GM19397 (cell line): ENCODE results near the gene CHST8.
"Not testable (repeated sequence)": the region's sequence is repeated elsewhere in the genome, so short reads cannot be mapped to it uniquely, and the experiment has no call there.

ENCODE experiments used
- ATAC-seq: cut with Tn5 transposase; IDR thresholded peaks from one replicate; pipeline ENCODE4 v1.9.1; 2021; ENCODE audit warnings: mild to moderate bottlenecking, moderate library complexity; ENCODE audit not compliant: unreplicated experiment

Gene CHST8

DNA sequence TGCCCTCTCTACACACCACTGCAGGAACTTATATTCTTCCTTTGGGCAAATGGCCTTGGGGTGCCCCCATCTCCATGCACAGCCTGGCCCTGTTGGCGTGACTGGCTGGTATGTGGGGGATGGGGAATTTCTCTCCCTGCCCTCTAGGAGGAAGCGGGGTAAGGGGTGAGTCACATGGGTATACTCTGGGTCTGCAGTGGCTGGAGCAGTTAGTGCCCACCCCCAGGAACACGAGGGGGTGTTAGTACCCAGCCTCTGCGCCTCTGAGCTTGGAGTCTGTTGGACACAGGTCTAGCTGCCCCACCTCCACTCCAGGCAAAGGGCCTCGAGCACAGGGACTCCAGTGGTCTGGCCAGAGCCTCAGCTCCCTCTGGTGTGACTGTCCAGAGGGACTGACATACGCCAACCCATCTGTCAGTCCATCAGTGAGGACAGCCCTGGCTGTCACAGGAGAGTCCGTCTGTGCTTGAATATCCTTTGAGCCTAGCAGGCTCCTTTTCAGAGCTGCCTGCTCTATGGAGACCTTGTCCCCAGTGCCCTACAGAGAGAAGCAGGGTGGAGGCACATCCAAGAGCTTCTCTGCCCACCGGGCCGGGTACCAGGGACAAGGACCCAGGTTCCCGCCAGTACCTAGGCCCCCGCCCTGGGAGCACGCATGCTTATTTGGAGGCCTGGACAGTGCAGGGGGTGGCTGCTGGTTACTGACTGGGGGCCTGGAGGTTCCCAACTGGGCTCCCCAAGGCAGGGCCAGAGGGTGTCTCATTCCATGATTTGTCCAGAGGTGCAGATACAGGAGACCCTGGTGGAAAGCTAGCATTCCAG is 66.6 kb downstream of the CHST8 start:
- ATAC-seq: no peak

DNA sequence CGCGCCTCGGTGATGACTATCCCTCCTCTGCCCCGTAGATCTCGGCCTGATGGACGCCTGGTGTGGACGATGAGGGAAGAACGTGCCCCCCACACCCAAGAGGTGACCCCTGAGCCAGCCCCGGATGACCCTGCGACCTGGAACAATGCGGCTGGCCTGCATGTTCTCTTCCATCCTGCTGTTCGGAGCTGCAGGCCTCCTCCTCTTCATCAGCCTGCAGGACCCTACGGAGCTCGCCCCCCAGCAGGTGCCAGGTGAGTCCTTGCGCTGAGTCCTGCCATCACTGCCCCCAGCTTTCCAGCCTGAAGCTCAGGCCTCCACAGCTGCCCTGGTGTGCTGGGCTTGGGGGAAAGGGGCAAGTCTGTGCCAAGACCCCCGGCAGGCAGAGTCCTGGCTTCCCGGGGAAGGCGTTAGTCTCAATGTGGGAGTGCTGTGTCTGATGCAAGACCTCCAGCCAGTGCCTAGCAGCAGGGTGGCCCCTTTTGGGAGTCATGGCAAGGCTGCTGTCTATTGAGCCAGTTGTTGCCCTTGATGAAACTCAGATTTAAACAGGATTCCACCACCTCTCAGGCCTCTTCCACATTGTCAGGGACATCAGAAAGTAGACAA is 67.5 kb downstream of the CHST8 start:
- ATAC-seq: no peak

DNA sequence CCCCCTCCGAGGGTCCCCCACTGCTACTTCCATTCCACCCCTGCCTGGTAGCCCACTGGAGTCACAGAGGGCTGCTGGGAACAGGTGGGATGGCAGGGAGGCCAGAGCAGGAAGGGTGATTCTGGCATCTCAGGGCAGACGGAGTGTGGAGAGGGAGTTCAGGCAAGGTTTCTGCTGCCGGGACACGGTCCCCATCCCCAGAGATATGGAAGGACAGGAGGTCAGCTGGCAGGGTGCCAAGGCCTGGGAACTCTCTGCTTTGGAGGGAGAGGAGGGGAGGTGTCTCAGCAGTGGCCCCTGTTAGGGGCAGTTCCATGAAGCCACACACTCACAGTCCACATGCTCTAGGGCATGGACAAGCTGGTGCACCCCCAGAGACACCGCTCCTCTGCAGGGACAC is 68.1 kb downstream of the CHST8 start:
- no peak for ATAC-seq

DNA sequence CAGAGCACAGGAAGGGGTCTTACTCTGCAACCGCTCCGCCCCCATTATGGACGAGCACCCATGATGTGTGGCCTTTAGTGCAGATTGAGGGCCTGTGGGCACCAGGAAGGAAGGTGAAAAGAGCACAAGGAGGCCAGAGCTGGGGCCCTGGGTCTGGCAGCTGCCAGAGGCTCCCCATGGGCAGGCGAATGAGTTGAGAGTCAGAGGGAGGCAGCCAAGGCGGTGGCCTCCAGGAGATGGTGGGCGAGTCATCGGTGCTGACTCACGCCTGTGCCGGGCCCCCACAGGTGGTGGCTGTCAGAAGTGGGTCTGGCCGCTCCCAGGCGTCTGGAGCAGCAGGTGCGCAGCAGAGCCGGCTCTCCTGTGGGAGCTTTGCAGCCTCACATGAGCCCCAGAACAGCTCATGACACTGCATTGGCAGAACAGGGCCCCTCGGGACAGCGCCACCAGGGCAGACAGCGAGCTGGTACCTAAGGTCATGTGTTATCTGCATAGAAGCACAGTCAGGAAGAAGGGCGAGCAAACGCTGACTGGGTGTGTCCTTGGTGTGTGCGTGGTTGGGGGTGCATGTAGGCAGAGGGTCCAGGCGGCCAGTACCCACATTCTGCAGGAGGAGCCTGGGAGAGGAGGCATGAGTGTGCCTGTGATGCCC is 68.8 kb downstream of the CHST8 start:
- ATAC-seq: no peak

DNA sequence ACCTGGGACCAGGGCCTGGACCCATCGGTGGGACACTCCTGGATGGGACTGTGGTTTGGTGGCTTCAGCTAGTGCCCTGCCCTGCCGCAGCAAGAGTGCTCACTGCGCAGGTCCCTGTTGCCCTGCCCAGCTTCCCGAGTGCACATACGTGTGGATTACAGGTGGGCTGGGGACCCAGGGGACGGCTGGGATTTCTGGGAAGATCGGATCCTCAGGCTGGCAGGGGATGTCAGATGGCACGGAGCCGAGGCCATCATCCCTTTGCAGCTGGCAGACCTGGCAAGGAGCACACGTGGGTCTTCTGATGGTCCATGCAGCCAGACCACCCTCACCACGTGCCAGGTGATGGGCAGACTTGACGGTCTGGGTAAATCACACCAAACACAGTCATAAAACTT is 69.3 kb downstream of the CHST8 start:
- no peak for ATAC-seq

DNA sequence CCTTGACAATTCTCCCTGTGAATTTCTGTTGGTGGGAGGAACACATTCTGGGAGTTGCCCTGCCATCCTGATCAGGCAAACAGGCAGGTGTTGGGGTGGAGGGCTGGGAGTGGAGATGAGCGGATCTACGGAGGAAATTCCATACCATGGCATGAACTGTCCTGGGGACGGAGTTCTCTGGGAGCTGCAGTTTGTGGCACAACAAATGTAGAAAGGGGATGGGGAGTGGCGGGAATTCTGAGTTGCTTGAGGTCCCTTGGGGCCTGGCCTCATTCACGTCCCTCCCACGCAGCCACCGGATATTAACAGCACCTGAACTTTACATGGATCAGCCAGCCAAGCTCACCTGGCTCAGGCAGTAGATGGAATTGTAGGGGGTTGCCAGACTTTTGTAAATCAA is 70.0 kb downstream of the CHST8 start:
- ATAC-seq: no peak

DNA sequence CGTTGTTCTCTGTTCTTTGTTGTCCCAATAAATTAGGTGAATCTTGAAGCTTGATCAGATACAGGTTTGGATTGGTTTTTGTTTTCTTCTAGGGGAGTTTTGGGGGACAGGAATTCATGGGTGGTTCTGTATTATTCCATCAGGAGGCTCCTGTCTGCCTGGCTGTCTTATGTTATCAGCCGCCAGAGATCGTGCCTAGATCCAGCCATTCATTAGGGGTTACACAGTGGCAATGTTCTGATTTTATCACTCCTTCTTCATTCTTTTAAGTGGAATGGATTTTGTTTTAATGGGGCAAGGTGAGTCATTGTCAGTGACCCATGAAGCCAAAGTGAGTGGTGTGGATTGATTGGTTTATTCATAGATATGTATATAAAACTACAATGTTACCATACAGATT is 71.9 kb downstream of the CHST8 start:
- ATAC-seq: no peak

DNA sequence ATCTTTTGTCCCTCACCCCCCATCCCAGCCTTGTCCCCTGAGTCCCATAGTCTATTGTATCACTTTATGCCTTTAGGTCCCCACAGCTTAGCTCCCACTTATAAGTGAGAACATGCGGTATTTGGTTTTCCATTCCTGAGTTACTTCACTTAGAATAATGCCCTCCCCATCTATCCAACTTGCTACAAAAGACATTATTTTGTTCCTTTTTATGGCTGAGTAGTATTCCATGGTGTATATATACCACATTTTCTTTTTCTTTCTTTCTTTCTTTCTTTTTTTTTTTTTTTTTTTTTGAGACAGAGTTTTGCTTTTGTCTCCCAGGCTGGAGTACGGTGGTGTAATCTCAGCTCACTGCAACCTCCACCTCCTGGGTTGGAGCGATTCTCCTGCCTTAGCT is 73.8 kb downstream of the CHST8 start:
- not testable (repeated sequence) for ATAC-seq

DNA sequence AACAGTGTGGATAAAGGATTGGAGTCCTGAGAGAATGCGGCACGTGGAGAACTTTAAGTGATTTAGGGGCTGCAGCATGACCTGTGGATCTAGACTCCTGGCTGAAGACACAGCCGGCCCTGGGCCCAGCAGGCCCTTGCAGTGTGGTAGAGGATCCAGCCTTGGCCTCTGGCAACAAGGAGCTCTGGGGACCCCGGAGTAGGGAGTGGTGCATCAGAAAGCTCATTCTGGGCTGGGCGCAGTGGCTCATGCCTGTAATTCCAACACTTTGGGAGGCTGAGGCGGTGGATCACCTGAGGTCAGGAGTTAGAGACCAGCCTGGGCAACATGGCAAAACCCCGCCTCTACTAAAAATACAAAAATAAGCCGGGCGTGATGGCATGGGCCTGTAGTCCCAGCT is 76.0 kb downstream of the CHST8 start:
- ATAC-seq: no peak

DNA sequence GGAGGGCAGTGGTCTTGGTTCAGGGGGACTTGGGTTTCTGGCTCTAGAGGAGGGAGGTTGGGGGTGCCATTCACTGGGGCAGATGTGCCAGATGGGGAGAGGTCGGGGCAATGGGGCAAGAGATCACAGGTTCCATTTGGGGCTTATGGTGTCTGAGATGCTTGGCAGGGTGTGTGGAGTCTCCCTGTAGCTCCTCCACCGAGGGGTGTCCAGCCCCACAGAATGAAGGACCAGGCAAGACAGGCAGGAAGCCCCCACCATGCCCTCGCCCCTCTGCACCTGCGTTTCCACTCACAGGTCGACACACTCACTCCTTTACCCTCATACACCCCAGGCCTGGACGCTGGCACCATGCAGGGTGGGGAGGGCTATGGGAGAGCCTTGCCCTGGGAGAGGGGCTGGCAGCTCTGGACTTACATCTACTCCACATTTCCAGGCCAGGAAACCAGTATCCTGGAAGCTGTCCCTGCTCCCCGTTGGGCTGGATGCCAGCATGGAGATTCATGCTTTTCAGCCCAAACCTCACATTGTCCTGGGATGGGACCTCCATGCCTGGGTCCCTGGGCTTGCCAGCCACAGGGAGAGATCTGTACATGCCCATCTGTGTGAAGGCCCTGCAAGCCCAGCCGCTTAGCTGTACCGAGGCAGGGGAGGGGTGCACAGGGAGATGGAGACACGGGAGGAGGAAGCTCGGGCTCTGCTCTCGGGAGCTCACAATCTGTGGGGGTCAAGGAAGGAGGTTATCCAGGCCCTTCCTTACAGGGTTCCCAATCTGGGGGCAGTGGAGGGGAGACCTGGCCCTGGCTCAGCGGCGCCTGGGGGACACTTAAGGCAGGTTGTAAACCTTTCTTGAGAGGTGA is 77.1 kb downstream of the CHST8 start:
- ATAC-seq: no peak

DNA sequence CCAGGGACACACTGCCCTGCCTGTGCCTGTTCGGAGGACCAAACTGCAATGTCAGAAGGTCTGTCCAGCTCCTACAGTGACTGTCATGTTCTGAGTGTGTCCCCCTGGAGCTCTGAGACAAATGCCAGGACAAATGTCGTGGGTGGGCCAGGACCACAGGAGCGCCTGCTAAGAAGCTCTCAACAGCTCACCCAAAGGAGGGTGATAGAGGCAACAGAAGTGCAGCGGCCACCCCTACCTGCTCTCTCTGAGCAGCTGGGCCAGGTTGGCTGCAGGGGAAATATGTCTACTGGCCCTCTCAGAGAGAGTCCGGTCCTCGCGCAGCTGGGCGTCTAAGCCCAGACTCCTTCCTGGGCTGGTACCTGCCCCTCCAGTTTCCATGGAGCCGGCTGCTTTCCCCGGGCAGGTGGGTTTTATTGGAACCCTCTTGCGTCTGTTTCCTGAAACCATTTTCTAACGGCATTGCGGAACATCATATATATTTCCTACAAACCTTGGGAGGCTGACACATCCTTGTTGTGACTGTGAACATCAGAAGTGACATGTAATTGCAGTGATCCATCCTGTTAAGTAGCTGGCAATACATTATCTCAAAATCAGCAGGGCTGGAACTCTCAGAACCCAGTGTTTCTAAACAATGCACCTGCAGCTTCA is 78.1 kb downstream of the CHST8 start:
- ATAC-seq: no peak

DNA sequence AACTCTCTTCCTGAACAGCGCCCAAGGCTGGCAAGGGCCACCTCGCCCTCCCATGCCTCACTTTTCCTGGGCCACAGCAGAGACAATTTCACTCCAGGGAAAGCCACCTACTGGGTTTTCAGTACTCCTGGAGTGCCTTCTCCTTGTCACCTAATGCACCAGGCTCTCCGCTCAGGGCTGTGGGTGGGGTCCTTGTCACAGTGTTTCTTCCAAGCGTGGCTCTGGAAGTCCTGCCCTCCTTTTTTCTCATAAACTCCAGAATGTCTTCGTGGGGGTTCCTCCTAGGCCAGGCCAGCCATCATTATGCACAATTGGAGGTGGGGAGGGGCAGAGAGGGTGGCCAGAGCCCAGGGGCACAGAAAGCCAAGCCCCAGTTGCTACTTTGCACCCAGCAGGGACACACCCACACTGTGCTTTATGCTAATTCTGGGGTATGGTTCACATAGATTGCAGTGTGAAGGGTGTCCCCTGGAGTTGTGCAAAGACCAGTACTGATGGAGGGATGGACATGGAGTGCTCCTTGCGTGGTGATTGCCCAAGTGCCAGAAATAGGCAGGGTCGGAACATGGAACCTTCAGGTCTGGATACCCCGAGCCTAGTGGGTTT is 78.8 kb downstream of the CHST8 start:
- no peak for ATAC-seq

DNA sequence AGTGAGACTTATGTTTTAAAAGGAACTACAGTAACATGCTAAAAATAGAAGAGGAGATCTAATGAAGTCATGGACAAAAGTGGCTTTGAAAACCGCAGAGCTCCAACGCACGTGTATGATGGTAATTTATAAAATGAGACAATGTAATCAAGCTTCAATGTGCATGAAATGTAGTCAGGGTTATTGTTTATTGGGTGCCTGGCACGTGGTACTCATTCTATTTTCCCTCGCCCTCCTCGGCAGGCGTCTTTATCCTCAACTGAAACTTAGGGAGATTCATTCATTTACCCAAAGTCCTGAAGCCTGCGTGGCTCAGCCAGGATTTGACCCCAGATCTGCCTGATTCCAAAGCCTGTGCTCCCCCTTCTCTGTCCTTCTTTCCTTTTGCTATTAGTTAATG is 79.8 kb downstream of the CHST8 start:
- ATAC-seq: no peak

DNA sequence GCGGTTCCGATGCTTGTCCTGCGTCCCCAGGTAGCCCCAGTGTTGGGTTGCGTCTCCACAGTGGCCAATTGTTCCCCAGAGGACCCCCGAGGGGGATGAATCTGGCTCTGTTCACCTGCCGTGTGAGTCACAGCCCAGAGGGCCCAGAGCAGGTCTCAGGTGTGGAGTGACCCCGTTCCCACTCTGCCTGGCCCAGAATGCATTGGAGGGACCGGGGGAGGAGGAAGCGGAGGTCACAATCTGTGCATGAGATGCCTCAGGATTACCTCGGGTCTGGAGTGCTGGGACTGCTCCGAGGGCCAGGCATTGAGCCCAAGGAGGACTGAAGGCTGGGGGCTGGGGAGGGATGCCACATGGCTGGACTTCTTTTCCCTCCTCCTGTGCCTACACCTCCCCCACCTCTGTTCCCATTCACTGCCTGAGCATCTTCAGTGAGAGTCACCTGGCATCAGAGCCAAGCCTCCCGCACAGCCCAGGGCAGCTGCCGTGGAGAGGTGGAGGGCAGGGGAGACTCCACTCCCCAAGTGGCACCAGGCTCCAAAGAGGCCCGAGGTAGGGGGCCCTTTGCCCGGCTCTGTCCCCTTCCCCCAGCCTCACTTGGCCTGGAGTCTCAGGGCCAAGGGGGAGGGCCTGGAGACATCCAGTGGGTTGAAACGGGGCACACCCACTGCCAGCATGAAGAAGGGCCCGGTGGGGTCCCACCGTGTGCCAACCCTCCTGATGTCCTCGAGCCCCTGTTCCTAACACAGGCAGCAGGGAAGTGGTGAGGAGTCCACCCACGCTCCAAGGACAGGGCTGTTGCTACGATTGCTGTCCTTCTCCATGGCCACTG is 81.1 kb downstream of the CHST8 start:
- no peak for ATAC-seq

DNA sequence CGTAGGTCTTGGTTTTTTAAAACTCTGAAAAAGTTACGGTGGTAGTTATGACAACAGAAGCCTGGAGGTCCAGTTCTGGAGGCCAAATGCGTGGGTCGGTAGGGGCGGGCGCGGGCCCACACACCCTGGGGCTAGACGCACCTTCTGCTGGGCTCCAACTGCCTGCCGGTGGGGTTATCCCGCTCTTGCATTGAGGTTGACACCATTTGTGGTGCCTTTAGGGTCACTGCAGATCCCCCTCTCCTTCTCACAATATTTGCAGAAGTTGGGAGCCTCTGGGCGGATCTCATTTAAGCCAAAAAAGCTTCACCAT is 81.6 kb downstream of the CHST8 start:
- ATAC-seq: no peak

DNA sequence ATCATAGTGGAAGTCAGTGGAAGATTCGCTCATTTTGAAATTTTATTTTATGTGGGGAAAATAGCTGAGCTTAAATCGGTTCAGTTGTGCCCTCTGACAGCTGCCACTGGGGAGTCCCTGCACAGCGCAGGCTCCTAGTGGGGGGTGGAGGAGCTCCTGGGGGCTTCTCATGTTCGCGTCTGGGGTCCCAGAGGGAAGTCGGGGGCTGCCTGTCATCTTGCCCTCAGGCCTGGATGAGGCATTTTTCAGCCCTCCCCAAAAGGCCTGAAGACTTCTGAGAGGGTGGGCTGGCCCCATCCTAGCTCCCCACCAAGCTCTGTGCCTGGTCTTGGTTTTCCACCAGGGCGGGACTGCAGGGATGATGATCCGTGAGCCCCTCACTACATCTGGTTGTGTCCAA is 82.1 kb downstream of the CHST8 start:
- no peak for ATAC-seq

DNA sequence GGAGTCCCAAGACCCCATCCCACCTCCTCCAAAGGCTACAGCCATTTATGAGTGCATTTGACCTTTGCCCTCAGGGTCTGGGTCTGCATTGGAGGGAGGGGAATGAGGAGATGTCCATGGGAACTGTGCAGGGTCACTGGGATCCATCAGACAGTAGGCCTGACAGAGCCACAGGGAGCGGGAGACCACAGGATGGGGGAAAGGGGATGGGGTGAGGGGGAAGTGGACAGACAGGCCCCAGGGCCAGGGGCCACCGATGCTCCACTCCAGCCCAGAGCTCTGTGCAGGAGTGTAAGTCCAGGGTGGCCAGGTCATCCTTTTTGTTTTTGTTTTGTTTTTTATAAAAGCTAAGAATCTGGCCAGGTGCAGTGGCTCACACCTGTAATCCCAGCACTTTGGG is 82.5 kb downstream of the CHST8 start:
- ATAC-seq: no peak

DNA sequence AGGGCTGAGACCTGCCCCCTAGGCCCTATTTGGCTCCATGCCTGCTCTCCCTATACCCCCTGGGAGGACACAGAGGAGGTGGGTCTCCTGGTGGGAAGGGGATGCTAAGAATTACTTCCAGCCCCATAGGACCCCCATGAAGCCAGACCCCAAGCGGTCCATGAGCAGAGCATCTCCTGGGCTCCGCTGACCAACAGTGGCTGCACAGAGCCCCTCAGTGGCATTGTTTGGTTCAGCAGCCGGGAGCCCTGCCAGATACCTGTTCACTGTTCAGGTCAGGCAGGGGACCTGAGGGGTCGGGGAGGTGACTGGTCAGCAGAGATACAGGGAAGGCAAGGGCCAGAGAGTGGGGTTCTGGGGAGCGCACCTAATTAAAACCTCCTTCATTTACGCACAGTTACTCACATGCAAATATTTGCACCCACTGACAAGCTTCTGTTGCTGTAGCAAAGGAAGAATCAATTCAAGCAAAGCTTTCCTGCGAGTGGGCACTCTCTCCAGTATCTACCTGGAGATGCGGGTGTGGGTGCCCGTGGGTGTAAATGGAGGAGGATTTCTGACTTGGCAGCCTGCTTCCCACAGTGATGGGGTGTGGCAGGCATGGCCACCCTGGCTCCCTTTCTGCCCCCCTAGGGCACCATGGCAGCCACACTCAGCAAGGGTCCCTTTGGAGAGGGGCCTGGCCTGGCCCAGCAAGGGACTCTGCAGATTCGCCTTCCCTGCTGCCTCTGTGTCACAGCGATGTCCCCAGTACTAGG is 83.5 kb downstream of the CHST8 start:
- no peak for ATAC-seq

DNA sequence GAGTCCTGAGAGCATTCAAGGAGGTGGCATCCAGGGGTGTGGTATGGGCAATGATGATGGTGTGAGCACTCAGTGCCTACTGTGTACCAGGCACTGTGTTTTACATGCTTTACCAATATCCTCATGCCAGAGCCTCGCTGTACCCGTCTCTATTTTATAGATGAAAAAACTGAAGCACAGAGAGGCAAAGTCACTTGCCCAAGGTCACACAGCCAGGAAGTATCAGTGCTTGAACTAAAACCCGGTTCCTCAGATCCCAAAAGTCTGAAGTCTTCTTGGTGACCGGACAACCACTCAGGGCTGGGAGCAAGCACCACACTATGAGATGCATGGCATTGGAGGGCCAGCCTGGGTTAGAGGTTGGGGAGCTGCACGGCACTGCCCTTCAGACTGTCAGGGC is 84.1 kb downstream of the CHST8 start:
- ATAC-seq: no peak
